Panc1 (cell line): ENCODE results near the gene STOX2. TPM values are rescaled to one million over a fixed set of nuclear protein-coding genes. Genes with fewer than 3 reads are reported as not detected.

ENCODE experiments used
- ATAC-seq: fragments of 200-7000 bp; cut with Tn5 transposase; 2 replicates; pipeline ENCODE4 v1.9.1; 2020; ENCODE audit warnings: mild to moderate bottlenecking, moderate library complexity
- BruUV-seq: library from RNA; stranded (reverse); fragments of 400-500 nt; replicated peaks from 2 replicates; lab custom pipeline; 2021; lab: Mats Ljungman, UMichigan
- CTCF ChIA-PET: fragments of 300-600 bp; sonication (Branson Sonifier 250); formaldehyde crosslinking; loops from one replicate; lab custom pipeline; 2022; ENCODE audit warnings: antibody characterized with exemption; lab: Charles Lee
- POLR2A ChIA-PET: fragments of 300-600 bp; sonication (Branson Sonifier 250); formaldehyde crosslinking; loops from one replicate; lab custom pipeline; 2022; ENCODE audit warnings: antibody characterized with exemption; lab: Charles Lee
- DNase-seq: peaks from one replicate; pipeline ENCODE4 v3.0.0-alpha.2; 2010; ENCODE audit warnings: low read depth, low spot score
- H3K27ac ChIP-seq: 2 replicates; pipeline ENCODE4 v1.5.1; 2011; ENCODE audit warnings: mild to moderate bottlenecking, low read length, inconsistent platforms
- H3K27me3 ChIP-seq: fragments of 200-500 bp; sonication (Bioruptor generic); 2 replicates; pipeline ENCODE4 v1.6.0; 2014; ENCODE audit warnings: low read length, inconsistent platforms; ENCODE audit not compliant: control insufficient read depth, insufficient read depth
- H3K36me3 ChIP-seq: fragments of 200-500 bp; sonication (Bioruptor generic); 2 replicates; pipeline ENCODE4 v1.5.1; 2014; ENCODE audit warnings: inconsistent platforms, mild to moderate bottlenecking, low read length, moderate library complexity; ENCODE audit not compliant: control insufficient read depth, insufficient read depth
- H3K4me1 ChIP-seq: 2 replicates; pipeline ENCODE4 v1.5.1; 2011; ENCODE audit warnings: inconsistent platforms, mild to moderate bottlenecking, low read length, moderate library complexity; ENCODE audit not compliant: control insufficient read depth, insufficient read depth
- H3K4me3 ChIP-seq, 2 experiments: 2 replicates each; pipeline ENCODE4 v1.5.1; 2011 to 2012; ENCODE audit warnings: low read depth in 2 of 2, low read length in 2 of 2, mild to moderate bottlenecking in 2 of 2, inconsistent platforms in 1 of 2, moderate library complexity in 1 of 2
- H3K9me3 ChIP-seq: fragments of 200-500 bp; sonication (Bioruptor generic); 2 replicates; pipeline ENCODE4 v1.5.1; 2014; ENCODE audit warnings: low read depth, mild to moderate bottlenecking, inconsistent platforms, low read length, moderate library complexity; ENCODE audit not compliant: control insufficient read depth, insufficient read depth
- CTCF ChIP-seq: fragments of 450-650 bp; IDR thresholded peaks from 2 replicates; pipeline ENCODE4 v1.5.1; 2017; ENCODE audit warnings: mild to moderate bottlenecking
- POLR2AphosphoS5 ChIP-seq: IDR thresholded peaks from 2 replicates; pipeline ENCODE4 v1.6.1; 2012; ENCODE audit warnings: mild to moderate bottlenecking, low read depth, low read length, moderate library complexity
- REST ChIP-seq, 2 experiments: IDR thresholded peaks; 2 replicates each; pipeline ENCODE4 v1.6.1; 2011 to 2012; ENCODE audit warnings: low read depth in 2 of 2, control low read depth in 1 of 2, low read length in 1 of 2, mild to moderate bottlenecking in 1 of 2, moderate library complexity in 1 of 2; ENCODE audit not compliant: insufficient read depth in 1 of 2
- SIN3A ChIP-seq: IDR thresholded peaks from 2 replicates; pipeline ENCODE4 v1.6.1; 2012; ENCODE audit warnings: low read depth, mild to moderate bottlenecking, low read length, moderate library complexity, borderline replicate concordance; ENCODE audit not compliant: insufficient read depth
- TCF7L2 ChIP-seq: IDR thresholded peaks from 2 replicates; pipeline ENCODE4 v1.6.1; 2011; ENCODE audit warnings: mild to moderate bottlenecking, low read depth, low read length, inconsistent platforms
- in situ Hi-C: cut with HindIII; loops from 2 replicates; pipeline ENCODE4 v1.10.0; 2016; ENCODE audit warnings: low sequenced_read_pairs, low pct_unique_long_range_greater_than_20kb
- intact Hi-C: fragments of 100-400 bp; cut with micrococcal nuclease; formaldehyde crosslinking; loops from one replicate; pipeline ENCODE4 v1.10.0; 2022; ENCODE audit not compliant: unreplicated experiment
- total RNA-seq: library from RNA; stranded (reverse); gene quantifications from one replicate; pipeline ENCODE4 v1.2.1, GENCODE V29; 2021; ENCODE audit not compliant: unreplicated experiment

STOX2 gene
- total RNA-seq, 1 experiment from 2014 or later, result 10.6 TPM

DNA sequence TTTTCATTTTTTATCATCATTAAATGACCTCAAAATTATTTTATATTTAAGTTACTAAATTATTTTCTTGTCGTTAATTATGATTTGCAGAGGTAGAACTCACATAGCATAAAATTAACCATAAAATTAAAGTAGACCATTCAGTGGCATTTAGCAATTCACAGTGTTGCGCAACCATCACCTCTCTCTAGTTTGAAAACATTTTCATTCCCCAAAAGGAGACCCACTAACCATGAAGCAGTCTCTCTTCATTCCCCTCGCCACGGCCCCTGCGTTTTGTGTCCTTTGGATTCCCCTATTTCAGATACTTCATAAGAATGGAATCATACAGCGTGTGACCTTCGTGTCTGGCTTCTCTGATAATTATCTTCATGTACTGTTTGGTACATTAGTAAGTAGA is 157.7 kb downstream of the STOX2 start:
- H3K4me3 ChIP-seq, result no peak overlapping the region
- H3K27ac ChIP-seq, result no peak overlapping the region
- TF ChIP-seq POLR2AphosphoS5 (no peak), REST (IDR thresholded peaks at IDR 0.05; ENCODE audit: insufficient read depth in 1 of 2, low read depth in 2 of 2, low read length in 1 of 2) (no peak), SIN3A (no peak), TCF7L2 (no peak), CTCF (no peak)
- ATAC-seq (no peak), DNase-seq (no peak)
- POLR2A ChIA-PET, result no interaction called here
- CTCF ChIA-PET, result no interaction called here
- BruUV-seq, result no TSS peak
- intact Hi-C loops, result no loop called here
- H3K27me3 ChIP-seq, result 0 out of 2 replicates have a peak, but pooled peaks cover 2% of the 10 kb centered on the region
- H3K9me3 ChIP-seq, result no peaks in the 10 kb centered on the region
- in situ Hi-C loops, result no loop called here
- no peaks in the 10 kb centered on the region for H3K4me1 ChIP-seq
- H3K36me3 ChIP-seq, result no peaks in the 10 kb centered on the region

DNA sequence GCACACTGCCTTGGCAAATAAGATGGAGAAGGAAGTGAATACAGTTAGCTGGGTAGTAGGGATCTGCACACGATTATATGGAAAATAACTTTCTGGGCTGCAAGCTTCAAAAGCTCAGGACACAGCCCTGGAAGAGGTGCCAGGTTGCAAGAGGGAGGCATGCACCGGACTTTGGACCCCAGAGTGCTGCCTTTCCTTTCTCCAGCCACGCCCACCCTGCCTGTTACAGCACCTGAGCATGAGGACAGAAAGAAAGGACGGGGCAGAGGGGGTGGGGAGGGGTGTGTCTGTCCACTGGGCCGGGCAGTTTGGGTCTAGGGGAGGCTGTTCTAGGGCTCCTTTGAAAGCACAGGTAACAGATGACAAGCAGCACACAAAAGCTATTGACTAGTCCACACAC is 159.8 kb downstream of the STOX2 start:
- Histone ChIP-seq H3K27me3 (peaks cover 2% of the 10 kb centered on the region; the same call in 1 of the 2 replicates), H3K36me3 (no peaks in the 10 kb centered on the region), H3K4me1 (no peaks in the 10 kb centered on the region), H3K9me3 (no peaks in the 10 kb centered on the region), H3K27ac (no peak overlapping the region), H3K4me3 (no peak overlapping the region)
- no TSS peak for BruUV-seq
- intact Hi-C loops (no loop called here), in situ Hi-C loops (no loop called here)
- ChIA-PET CTCF (no interaction called here), POLR2A (no interaction called here)
- no peak for ATAC-seq
- DNase-seq, result no peak
- no peak for TF ChIP-seq REST (IDR thresholded peaks at IDR 0.05; ENCODE audit: insufficient read depth in 1 of 2, low read depth in 2 of 2, low read length in 1 of 2)
- no peak for TF ChIP-seq TCF7L2
- TF ChIP-seq CTCF, result no peak
- no peak for TF ChIP-seq SIN3A
- TF ChIP-seq POLR2AphosphoS5, result no peak
